HepG2 (cell line): ENCODE results near the gene PDZD4. TPM values are rescaled to one million over a fixed set of nuclear protein-coding genes. Genes with fewer than 3 reads are reported as not detected.

ENCODE experiments used
- ATAC-seq: fragments of 200-7000 bp; cut with Tn5 transposase; 3 replicates; pipeline ENCODE4 v1.9.1; 2020; ENCODE audit warnings: mild to moderate bottlenecking, moderate library complexity
- BruUV-seq: library from RNA; stranded (reverse); fragments of 400-500 nt; replicated peaks from 2 replicates; lab custom pipeline; 2021; lab: Mats Ljungman, UMichigan
- CTCF ChIA-PET: fragments of 300-600 bp; formaldehyde crosslinking; extraction: SDS; loops from one replicate; lab custom pipeline; 2021; ENCODE audit warnings: low total read pairs, inconsistent platforms, low intra/inter-chr PET ratio; lab: Yijun Ruan, JAX
- POLR2A ChIA-PET: fragments of 350-600 bp; sonication (Branson Sonifier 250); formaldehyde crosslinking; loops from one replicate; lab custom pipeline; 2020; ENCODE audit warnings: antibody characterized with exemption, inconsistent platforms; lab: Yijun Ruan, JAX
- DNase-seq: peaks from one replicate; pipeline ENCODE4 v3.0.0-alpha.2; 2015; ENCODE audit warnings: low spot score
- FAIRE-seq: peaks from 3 replicates; lab custom pipeline; 2011; peaks lifted over from hg19 to GRCh38; lab: Jason Lieb, UNC
- H2AFZ ChIP-seq: one replicate; pipeline ENCODE4 v1.6.1; 2011; ENCODE audit warnings: low read length, inconsistent platforms
- H3K27ac ChIP-seq: fragments of 300-600 bp; 3 replicates; pipeline ENCODE4 v1.8.0; 2011; ENCODE audit warnings: mixed run types, mild to moderate bottlenecking, mixed read lengths, low read length, inconsistent platforms; ENCODE audit not compliant: insufficient read depth; ENCODE audit errors: extremely low read length
- H3K27me3 ChIP-seq, 2 experiments: fragments of 200-600 bp in 1 of 2; 2 replicates in 1 of 2; 3 replicates in 1 of 2; pipeline versions ENCODE4 v1.6.0 to v1.8.0; 2011; ENCODE audit warnings: low read length in 2 of 2, mild to moderate bottlenecking in 2 of 2, moderate library complexity in 2 of 2, inconsistent platforms in 1 of 2; ENCODE audit not compliant: insufficient read depth in 2 of 2, control insufficient read depth in 1 of 2
- H3K36me3 ChIP-seq, 2 experiments: fragments of 200-600 bp in 1 of 2; replicated peaks in 1 of 2; 2 replicates in 1 of 2; 3 replicates in 1 of 2; pipeline versions ENCODE4 v1.5.1 to v1.8.0; 2011; ENCODE audit warnings: low read length in 2 of 2, inconsistent platforms in 1 of 2; ENCODE audit not compliant: insufficient read depth in 2 of 2, control insufficient read depth in 1 of 2
- H3K4me1 ChIP-seq: 2 replicates; pipeline ENCODE4 v1.5.1; 2012; ENCODE audit warnings: low read length, inconsistent platforms; ENCODE audit not compliant: insufficient read depth
- H3K4me2 ChIP-seq: 2 replicates; pipeline ENCODE4 v1.6.0; 2011; ENCODE audit warnings: low read depth, low read length, inconsistent platforms
- H3K4me3 ChIP-seq, 3 experiments: fragments of 200-600 bp in 1 of 3; sonication (generic), shearing (Covaris generic) in 1 of 3; replicated peaks in 1 of 3; 2 replicates each; pipeline ENCODE4 v1.5.1; 2011 to 2016; ENCODE audit warnings: low read length in 3 of 3, inconsistent platforms in 2 of 3, low read depth in 2 of 3, mild to moderate bottlenecking in 2 of 3, control low read depth in 1 of 3, mixed read lengths in 1 of 3; ENCODE audit not compliant: insufficient read depth in 1 of 3
- H3K79me2 ChIP-seq: one replicate; pipeline ENCODE4 v1.6.1; 2011; ENCODE audit warnings: low read length, inconsistent platforms; ENCODE audit not compliant: insufficient read depth
- H3K9ac ChIP-seq: 2 replicates; pipeline ENCODE4 v1.6.0; 2011; ENCODE audit warnings: mild to moderate bottlenecking, low read depth, low read length, inconsistent platforms; ENCODE audit not compliant: insufficient read depth
- H3K9me3 ChIP-seq: 2 replicates; pipeline ENCODE4 v1.5.1; 2012; ENCODE audit warnings: mild to moderate bottlenecking, low read length
- H4K20me1 ChIP-seq: 2 replicates; pipeline ENCODE4 v1.6.0; 2011; ENCODE audit warnings: inconsistent platforms, mild to moderate bottlenecking, low read length, moderate library complexity; ENCODE audit not compliant: insufficient read depth
- AGO2 ChIP-seq: fragments of 200-400 bp; formaldehyde crosslinking; optimal IDR thresholded peaks from 2 replicates; pipeline ENCODE3; 2017; ENCODE audit warnings: mild to moderate bottlenecking, low read depth, low read length, moderate library complexity
- ARID3A ChIP-seq: IDR thresholded peaks from 2 replicates; pipeline ENCODE4 v1.6.1; 2012; ENCODE audit warnings: low read depth, low read length, improper control_type of control experiment
- ARID5B ChIP-seq: IDR thresholded peaks from 2 replicates; pipeline ENCODE4 v1.4.0; 2020; ENCODE audit warnings: mild to moderate bottlenecking, missing genetic modification reagents
- EZH2 ChIP-seq: conservative IDR thresholded peaks from 2 replicates; pipeline ENCODE4 v1.6.1; 2012; ENCODE audit warnings: mild to moderate bottlenecking, low read depth, low read length, moderate library complexity
- GMEB2 ChIP-seq: IDR thresholded peaks from 2 replicates; pipeline ENCODE4 v1.6.1; 2016; ENCODE audit warnings: missing biosample characterization, missing genetic modification reagents, low read depth
- HOXA5 ChIP-seq: sonication (generic); formaldehyde crosslinking; IDR thresholded peaks from 2 replicates; pipeline ENCODE4 v1.4.0; 2020; ENCODE audit warnings: missing genetic modification reagents
- NAIF1 ChIP-seq: sonication (generic); formaldehyde crosslinking; IDR thresholded peaks from 2 replicates; pipeline ENCODE4 v1.5.0; 2020; ENCODE audit warnings: mild to moderate bottlenecking, missing genetic modification reagents, borderline replicate concordance
- SP140L ChIP-seq: sonication (generic); formaldehyde crosslinking; IDR thresholded peaks from 2 replicates; pipeline ENCODE4 v1.4.0; 2020; ENCODE audit warnings: missing genetic modification reagents, borderline replicate concordance
- STAG1 ChIP-seq: sonication (generic); formaldehyde crosslinking; IDR thresholded peaks from 2 replicates; pipeline ENCODE4 v1.4.0; 2020; ENCODE audit warnings: missing genetic modification reagents
- ZNF33A ChIP-seq: sonication (generic); formaldehyde crosslinking; IDR thresholded peaks from 2 replicates; pipeline ENCODE4 v1.5.1; 2020; ENCODE audit warnings: missing genetic modification reagents, mild to moderate bottlenecking, moderate library complexity, borderline replicate concordance
- WGBS: methylation state at CpG from one replicate; pipeline ENCODE4 v1.1.6; 2017; ENCODE audit warnings: low lambda C conversion rate; 5-methylcytosine and 5-hydroxymethylcytosine counted together
- in situ Hi-C: cut with HindIII; loops from 2 replicates; pipeline ENCODE4 v1.10.0; 2017; ENCODE audit warnings: low pct_unique_long_range_greater_than_20kb; ENCODE audit not compliant: extremely low pct_ligation_motif_present
- intact Hi-C: fragments of 100-400 bp; cut with micrococcal nuclease; formaldehyde crosslinking; loops from one replicate; pipeline ENCODE4 v1.10.0; 2022; ENCODE audit not compliant: unreplicated experiment
- polyA plus RNA-seq, 8 experiments: library from polyadenylated mRNA; depleted of rRNA in 3 of 8; stranded (reverse) in 7 of 8; unstranded in 1 of 8; fragments of >200 nt; fragmentation: Illumina TruSeq in 4 of 8; extraction: Trizol in 4 of 8; gene quantifications; 2 replicates each; pipeline versions ENCODE4 v1.2.1 to v1.2.3, GENCODE V29; 2011 to 2016; ENCODE audit warnings: low read depth in 4 of 8, missing spikeins in 1 of 8, mixed read lengths in 1 of 8; ENCODE audit not compliant: insufficient read depth in 1 of 8
- total RNA-seq, 5 experiments: library from RNA; depleted of rRNA; stranded (reverse); fragments of >200 nt; fragmentation: Illumina TruSeq; extraction: Trizol; gene quantifications; 2 replicates each; pipeline ENCODE4 v1.2.3, GENCODE V29; 2016; ENCODE audit warnings: low read depth in 1 of 5

Gene PDZD4
- total and polyA plus RNA-seq, 2 of the 13 experiments (the other 11 are each of a cell fraction or from before 2014, with no cell fraction given), result not detected

- no peak overlapping the region for H3K4me2 ChIP-seq
Measured at GRCh38 chrX:153830640-153831428, 490 bp upstream of the PDZD4 start.

DNA sequence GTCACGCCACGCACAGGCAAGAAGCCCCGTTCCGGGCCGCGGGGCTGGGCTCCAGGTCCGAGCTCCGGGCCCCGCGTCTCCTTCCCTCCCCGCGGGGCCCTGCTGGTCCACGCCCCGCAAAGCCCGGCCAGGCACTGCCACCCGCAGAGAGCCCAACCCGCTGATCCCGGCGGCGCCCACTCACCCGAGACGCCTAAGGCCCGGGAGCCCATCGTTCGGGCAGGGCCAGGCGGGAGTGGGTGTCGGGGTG, 870 bp downstream of the PDZD4 start:
- no CpG with 5 or more reads among the region's 27 CpGs for WGBS
- DNase-seq, result no peak
- ChIA-PET POLR2A (no interaction called here), CTCF (no interaction called here)
- Histone ChIP-seq H3K4me2 (no peak overlapping the region), H3K36me3 (no peaks in the 10 kb centered on the region), H2AFZ (no peak overlapping the region), H3K27ac (no peak overlapping the region), H3K4me1 (no peaks in the 10 kb centered on the region), H3K79me2 (no peaks in the 10 kb centered on the region), H3K4me3 (no peak overlapping the region), H3K9me3 (no peaks in the 10 kb centered on the region), H3K9ac (no peak overlapping the region), H3K27me3 (peaks cover 4 to 37% of the 10 kb centered on the region in 2 experiments; a peak in 3 of 5 replicates), H4K20me1 (no peaks in the 10 kb centered on the region)
- in situ Hi-C loops, result no loop called here
- no peak for FAIRE-seq
- ATAC-seq, result no peak
- intact Hi-C loops, result no loop called here
- no TSS peak for BruUV-seq
- no peak for TF ChIP-seq AGO2
- TF ChIP-seq ARID3A, result no peak
- TF ChIP-seq STAG1, result no peak
- no peak for TF ChIP-seq SP140L (CRISPR knock-in tag)
- no peak for TF ChIP-seq ZNF33A (CRISPR knock-in tag)
- TF ChIP-seq ARID5B (CRISPR knock-in tag), result no peak

More at GRCh38 chrX:153830640-153831428, 490 bp upstream of the PDZD4 start:
- H3K79me2 ChIP-seq, result no peaks in the 10 kb centered on the region
- ATAC-seq, result no peak
- DNase-seq, result no peak
- POLR2A ChIA-PET, result no interaction called here
- H4K20me1 ChIP-seq, result no peaks in the 10 kb centered on the region
- no peak overlapping the region for H2AFZ ChIP-seq
- no peak for FAIRE-seq
- no peak overlapping the region for H3K9ac ChIP-seq
- H3K36me3 ChIP-seq, result no peaks in the 10 kb centered on the region
- H3K27me3 ChIP-seq, result peaks cover 4 to 27% of the 10 kb centered on the region in 2 experiments; a peak in 3 of 5 replicates
- no peaks in the 10 kb centered on the region for H3K9me3 ChIP-seq
- no peaks in the 10 kb centered on the region for H3K4me1 ChIP-seq
- no peak overlapping the region for H3K4me3 ChIP-seq
- BruUV-seq, result no TSS peak
- in situ Hi-C loops (no loop called here), intact Hi-C loops (no loop called here)
- no peak for TF ChIP-seq HOXA5 (CRISPR knock-in tag)
- 0 out of 2 replicates have a peak, but pooled peaks have one; percentile 59 for TF ChIP-seq EZH2
- no peak for TF ChIP-seq GMEB2 (CRISPR knock-in tag)
- no peak for TF ChIP-seq NAIF1 (CRISPR knock-in tag)
- CTCF ChIA-PET, result no interaction called here
- 38% methylated on average over 8 of the region's 102 CpGs for WGBS
- H3K27ac ChIP-seq, result no peak overlapping the region
